ENCODE results near the gene TCFL5.
A peak's percentile ranks its signal among the peaks of the same experiment; 100 is the strongest.

Gene TCFL5

GRCh38 chr20:62861726-62862336 lies at the start of gene TCFL5:
Gene TCFL5 (minus strand): TSS chr20:62861822. CDS start chr20:62861670, 152 bp downstream.
- TF ChIP-seq MAX (IDR thresholded peaks at IDR 0.05; ENCODE audit: low read depth, low read length) = peak; percentile 99
- no peak for TF ChIP-seq CTCF (IDR thresholded peaks at IDR 0.05; ENCODE audit: low read depth, low read length)
- TF ChIP-seq MYC (IDR thresholded peaks at IDR 0.05; ENCODE audit: low read depth, low read length) = peak; percentile 80
- peak; percentile 47 for TF ChIP-seq POLR2A (IDR thresholded peaks at IDR 0.05; ENCODE audit: extremely low read depth, insufficient read length)
- H3K4me3 ChIP-seq (ENCODE audit: low read depth, low read length) = peak within 1 kb of the TSS; percentile 67
- peak; percentile 89 for DNase-seq (ENCODE audit: low read depth)

GRCh38 chr20:62910777-62911497 lies 49.3 kb upstream of the TCFL5 start:
- no peak overlapping the region for H3K4me3 ChIP-seq (ENCODE audit: low read depth, low read length)
- TF ChIP-seq POLR2A (IDR thresholded peaks at IDR 0.05; ENCODE audit: extremely low read depth, insufficient read length) (no peak), MAX (IDR thresholded peaks at IDR 0.05; ENCODE audit: low read depth, low read length) (no peak)

GRCh38 chr20:62910217-62910766 lies 48.7 kb upstream of the TCFL5 start:
- H3K4me3 ChIP-seq (ENCODE audit: low read depth, low read length) = no peak overlapping the region
- DNase-seq (ENCODE audit: low read depth) = no peak
- TF ChIP-seq CTCF (IDR thresholded peaks at IDR 0.05; ENCODE audit: low read depth, low read length) (no peak), MYC (IDR thresholded peaks at IDR 0.05; ENCODE audit: low read depth, low read length) (no peak), MAX (IDR thresholded peaks at IDR 0.05; ENCODE audit: low read depth, low read length) (no peak), POLR2A (IDR thresholded peaks at IDR 0.05; ENCODE audit: extremely low read depth, insufficient read length) (no peak)

More at GRCh38 chr20:62910777-62911497, 49.3 kb upstream of the TCFL5 start:
- no peak for DNase-seq (ENCODE audit: low read depth)

- TF ChIP-seq MAX (IDR thresholded peaks at IDR 0.05; ENCODE audit: low read depth, low read length) = no peak
- no peak for TF ChIP-seq MYC (IDR thresholded peaks at IDR 0.05; ENCODE audit: low read depth, low read length)
- no peak for TF ChIP-seq POLR2A (IDR thresholded peaks at IDR 0.05; ENCODE audit: extremely low read depth, insufficient read length)
- no peak for TF ChIP-seq CTCF (IDR thresholded peaks at IDR 0.05; ENCODE audit: low read depth, low read length)
- no peak for DNase-seq (ENCODE audit: low read depth)
- no peak overlapping the region for H3K4me3 ChIP-seq (ENCODE audit: low read depth, low read length)
Observed at GRCh38 chr20:62908971-62909791, 47.6 kb upstream of the TCFL5 start.

- no peak overlapping the region for H3K4me3 ChIP-seq (ENCODE audit: low read depth, low read length)
- DNase-seq (ENCODE audit: low read depth) = peak; percentile 44
- no peak for TF ChIP-seq MYC (IDR thresholded peaks at IDR 0.05; ENCODE audit: low read depth, low read length)
- TF ChIP-seq CTCF (IDR thresholded peaks at IDR 0.05; ENCODE audit: low read depth, low read length) = peak; percentile 57
Observed at GRCh38 chr20:62907384-62908317, 46.0 kb upstream of the TCFL5 start.
